Measurements from ENCODE around the gene PAX2.

The PAX2 gene

GRCh38 chr10:100858747-100859483 lies 113.5 kb downstream of the PAX2 start:
- DNase-seq (ENCODE audit: low spot score), result no peak

GRCh38 chr10:100859484-100859763 lies 114.0 kb downstream of the PAX2 start:
- DNase-seq (ENCODE audit: low spot score), result no peak

GRCh38 chr10:100863433-100863832 lies 118.1 kb downstream of the PAX2 start:
- no peak for DNase-seq (ENCODE audit: low spot score)

GRCh38 chr10:100864036-100864885 lies 118.9 kb downstream of the PAX2 start:
- no peak for DNase-seq (ENCODE audit: low spot score)

- no peak for DNase-seq (ENCODE audit: low spot score)
These were observed 119.6 kb downstream of the PAX2 start for GRCh38 chr10:100864978-100865377.

GRCh38 chr10:100866010-100866409 lies 120.6 kb downstream of the PAX2 start:
- no peak for DNase-seq (ENCODE audit: low spot score)

GRCh38 chr10:100866575-100867098 lies 121.3 kb downstream of the PAX2 start:
- no peak for DNase-seq (ENCODE audit: low spot score)

- no peak for DNase-seq (ENCODE audit: low spot score)
These were observed 122.0 kb downstream of the PAX2 start for GRCh38 chr10:100867261-100867963.

GRCh38 chr10:100868382-100868781 lies 123.0 kb downstream of the PAX2 start:
- DNase-seq (ENCODE audit: low spot score), result no peak

GRCh38 chr10:100869399-100869798 lies 124.0 kb downstream of the PAX2 start:
- no peak for DNase-seq (ENCODE audit: low spot score)

GRCh38 chr10:100872034-100872791 lies 126.8 kb downstream of the PAX2 start:
- no peak for DNase-seq (ENCODE audit: low spot score)

- DNase-seq (ENCODE audit: low spot score), result no peak
These were observed 127.9 kb downstream of the PAX2 start for GRCh38 chr10:100873146-100873826.

GRCh38 chr10:100873827-100874326 lies 128.5 kb downstream of the PAX2 start:
- DNase-seq (ENCODE audit: low spot score), result no peak

GRCh38 chr10:100874702-100875483 lies 129.5 kb downstream of the PAX2 start:
- DNase-seq (ENCODE audit: low spot score), result no peak

GRCh38 chr10:100875484-100876166 lies 130.2 kb downstream of the PAX2 start:
- DNase-seq (ENCODE audit: low spot score), result no peak

GRCh38 chr10:100876585-100877460 lies 131.4 kb downstream of the PAX2 start:
- no peak for DNase-seq (ENCODE audit: low spot score)

GRCh38 chr10:100877461-100877850 lies 132.1 kb downstream of the PAX2 start:
- no peak for DNase-seq (ENCODE audit: low spot score)

GRCh38 chr10:100878291-100878910 lies 133.0 kb downstream of the PAX2 start:
- DNase-seq (ENCODE audit: low spot score), result no peak
